Measurements from ENCODE around the gene RHOB. TPM values are rescaled to one million over a fixed set of nuclear protein-coding genes. Genes with fewer than 3 reads are reported as not detected.

RHOB gene
- total RNA-seq, 1 experiment from 2014 or later, result 143 TPM

GRCh38 chr2:20453087-20453486 is 6.2 kb downstream of the RHOB start:
- H3K9me3 Mint-ChIP-seq (ENCODE audit: low read depth, unreplicated experiment), result no peaks in the 10 kb centered on the region
- no peaks in the 10 kb centered on the region for H3K27me3 Mint-ChIP-seq (ENCODE audit: unreplicated experiment)
- CTCF ChIA-PET, result interaction anchor here (0.6 to 1.0 kb wide), 3 partner anchors 9 to 190 kb away, joined by 3 to 4 read pairs (median 3); no protein-coding TSS in a partner anchor
- no TSS peak for BruUV-seq (replicated peaks)
- no peak for DNase-seq
- peaks cover 17% of the 10 kb centered on the region for H3K4me1 Mint-ChIP-seq (ENCODE audit: low read depth, unreplicated experiment)
- intact Hi-C loops (cut with micrococcal nuclease; ENCODE audit: unreplicated experiment), result no loop called here
- no peak overlapping the region for H3K27ac Mint-ChIP-seq (ENCODE audit: unreplicated experiment)
- TF ChIP-seq CTCF (IDR thresholded peaks at IDR 0.05; ENCODE audit: unreplicated experiment), result no peak
- no peak overlapping the region for H3K4me3 Mint-ChIP-seq (ENCODE audit: low read depth, unreplicated experiment)
- H3K36me3 Mint-ChIP-seq (ENCODE audit: insufficient read depth, unreplicated experiment), result peaks cover 36% of the 10 kb centered on the region

GRCh38 chr2:20454036-20454981 is 7.4 kb downstream of the RHOB start:
- Mint-ChIP-seq H3K4me1 (ENCODE audit: low read depth, unreplicated experiment) (peaks cover 22% of the 10 kb centered on the region), H3K4me3 (ENCODE audit: low read depth, unreplicated experiment) (no peak overlapping the region), H3K27ac (ENCODE audit: unreplicated experiment) (no peak overlapping the region), H3K9me3 (ENCODE audit: low read depth, unreplicated experiment) (no peaks in the 10 kb centered on the region), H3K36me3 (ENCODE audit: insufficient read depth, unreplicated experiment) (peaks cover 23% of the 10 kb centered on the region), H3K27me3 (ENCODE audit: unreplicated experiment) (no peaks in the 10 kb centered on the region)
- CTCF ChIA-PET, result interaction anchor here (0.5 kb wide), 1 partner anchor 327 kb away, joined by 3 read pairs; no protein-coding TSS in a partner anchor
- no TSS peak for BruUV-seq (replicated peaks)
- no peak for TF ChIP-seq CTCF (IDR thresholded peaks at IDR 0.05; ENCODE audit: unreplicated experiment)
- no peak for DNase-seq
- intact Hi-C loops (cut with micrococcal nuclease; ENCODE audit: unreplicated experiment), result no loop called here

GRCh38 chr2:20455076-20455587 is 8.3 kb downstream of the RHOB start:
- BruUV-seq (replicated peaks), result no TSS peak
- intact Hi-C loops (cut with micrococcal nuclease; ENCODE audit: unreplicated experiment), result no loop called here
- Mint-ChIP-seq H3K4me1 (ENCODE audit: low read depth, unreplicated experiment) (peaks cover 30% of the 10 kb centered on the region), H3K27ac (ENCODE audit: unreplicated experiment) (no peak overlapping the region), H3K36me3 (ENCODE audit: insufficient read depth, unreplicated experiment) (peaks cover 15% of the 10 kb centered on the region), H3K27me3 (ENCODE audit: unreplicated experiment) (no peaks in the 10 kb centered on the region), H3K9me3 (ENCODE audit: low read depth, unreplicated experiment) (no peaks in the 10 kb centered on the region), H3K4me3 (ENCODE audit: low read depth, unreplicated experiment) (no peak overlapping the region)
- no peak for TF ChIP-seq CTCF (IDR thresholded peaks at IDR 0.05; ENCODE audit: unreplicated experiment)
- CTCF ChIA-PET, result interaction anchor here (0.7 kb wide), 1 partner anchor 32 kb away, joined by 8 read pairs; no protein-coding TSS in a partner anchor
- no peak for DNase-seq

DNA sequence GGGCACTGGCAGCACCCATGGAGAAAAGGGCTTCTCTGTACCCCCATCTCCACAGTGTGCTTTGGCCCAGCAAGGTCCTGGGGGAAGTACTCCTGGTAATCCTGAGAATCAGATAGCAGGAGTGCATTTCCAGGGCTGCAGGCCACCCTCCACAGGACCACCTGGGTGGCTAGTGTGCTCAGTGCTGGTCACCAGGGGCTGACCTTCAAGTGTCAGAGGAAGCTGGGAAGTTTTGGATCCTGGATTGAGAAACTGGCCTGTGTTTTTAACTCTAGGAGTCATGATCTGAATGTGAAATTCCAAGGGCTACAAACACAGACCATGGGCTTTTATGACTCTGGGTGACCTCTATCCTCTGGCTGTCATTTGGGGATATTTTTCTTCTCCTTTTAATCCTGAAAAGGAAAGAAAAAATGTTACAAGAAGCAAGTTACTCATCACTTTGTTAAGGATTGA is 9.3 kb downstream of the RHOB start:
- H3K4me1 Mint-ChIP-seq (ENCODE audit: low read depth, unreplicated experiment), result peaks cover 23% of the 10 kb centered on the region
- TF ChIP-seq CTCF (IDR thresholded peaks at IDR 0.05; ENCODE audit: unreplicated experiment), result no peak
- no peak for DNase-seq
- intact Hi-C loops (cut with micrococcal nuclease; ENCODE audit: unreplicated experiment), result no loop called here
- H3K9me3 Mint-ChIP-seq (ENCODE audit: low read depth, unreplicated experiment), result no peaks in the 10 kb centered on the region
- BruUV-seq (replicated peaks), result no TSS peak
- no peaks in the 10 kb centered on the region for H3K27me3 Mint-ChIP-seq (ENCODE audit: unreplicated experiment)
- no peak overlapping the region for H3K4me3 Mint-ChIP-seq (ENCODE audit: low read depth, unreplicated experiment)
- peaks cover 5% of the 10 kb centered on the region for H3K36me3 Mint-ChIP-seq (ENCODE audit: insufficient read depth, unreplicated experiment)
- CTCF ChIA-PET, result interaction anchor here (0.7 kb wide), 1 partner anchor 33 kb away, joined by 8 read pairs; no protein-coding TSS in a partner anchor
- no peak overlapping the region for H3K27ac Mint-ChIP-seq (ENCODE audit: unreplicated experiment)

Data from Calu3 (cell line).